Mucosa of descending colon (tissue), 3 donors: ENCODE measurements around the gene FBXO31. TPM values are rescaled to one million over a fixed set of nuclear protein-coding genes. Genes with fewer than 3 reads are reported as not detected.

Source experiments
- ATAC-seq: fragments of 200-7000 bp; cut with Tn5 transposase; one replicate; pipeline ENCODE4 v1.9.1; 2020; ENCODE audit warnings: mild to moderate bottlenecking, moderate library complexity
- DNase-seq, 3 donors: peaks; one replicate each; pipeline ENCODE4 v3.0.0-alpha.2; 2020
- H3K36me3 ChIP-seq: fragments of 200-600 bp; one replicate; pipeline ENCODE4 v1.8.0; 2021; ENCODE audit warnings: low read depth, mild to moderate bottlenecking
- H3K4me1 ChIP-seq: fragments of 200-600 bp; one replicate; pipeline ENCODE4 v1.8.0; 2021; ENCODE audit warnings: low read depth, mild to moderate bottlenecking
- H3K4me3 ChIP-seq: fragments of 200-600 bp; one replicate; pipeline ENCODE4 v1.8.0; 2021; ENCODE audit warnings: mild to moderate bottlenecking
- H3K9me3 ChIP-seq: fragments of 200-600 bp; one replicate; pipeline ENCODE4 v1.8.0; 2021; ENCODE audit warnings: mild to moderate bottlenecking
- intact Hi-C, 2 donors: fragments of 100-400 bp; cut with DNase I in 1 of 2; cut with micrococcal nuclease in 1 of 2; formaldehyde crosslinking; loops; one replicate each; pipeline versions ENCODE4 v1.11.0 to v1.11.1; 2022; cut with DNase I, micrococcal nuclease
- total RNA-seq, 3 donors: library from RNA; stranded (reverse); fragmentation: NEBNext Ultra II Directional in 2 of 3; extraction: Animal tissue kit (Norgen Biotek cat#: 25700) in 2 of 3; gene quantifications; one replicate each; pipeline versions ENCODE4 v1.2.1 to v1.2.4, GENCODE V29; 2021 to 2023
- TF ChIP-seq, protein P1 (sequence below): fragments of 200-600 bp; IDR thresholded peaks from one replicate; pipeline ENCODE4 v1.8.0; 2022; ENCODE audit warnings: antibody characterized with exemption, mild to moderate bottlenecking
- donor health status: DM: no; HTN: no; CAD: no; lungs with moderate emphysema.
- donor health status: DM: no; HTN: no; CAD: no.
- donor health status: DM: no; HTN: yes; CAD: no.

FBXO31 gene
- total RNA-seq, 3 donors from 2014 or later = 54.2 to 104 (median 63.9) TPM

DNA sequence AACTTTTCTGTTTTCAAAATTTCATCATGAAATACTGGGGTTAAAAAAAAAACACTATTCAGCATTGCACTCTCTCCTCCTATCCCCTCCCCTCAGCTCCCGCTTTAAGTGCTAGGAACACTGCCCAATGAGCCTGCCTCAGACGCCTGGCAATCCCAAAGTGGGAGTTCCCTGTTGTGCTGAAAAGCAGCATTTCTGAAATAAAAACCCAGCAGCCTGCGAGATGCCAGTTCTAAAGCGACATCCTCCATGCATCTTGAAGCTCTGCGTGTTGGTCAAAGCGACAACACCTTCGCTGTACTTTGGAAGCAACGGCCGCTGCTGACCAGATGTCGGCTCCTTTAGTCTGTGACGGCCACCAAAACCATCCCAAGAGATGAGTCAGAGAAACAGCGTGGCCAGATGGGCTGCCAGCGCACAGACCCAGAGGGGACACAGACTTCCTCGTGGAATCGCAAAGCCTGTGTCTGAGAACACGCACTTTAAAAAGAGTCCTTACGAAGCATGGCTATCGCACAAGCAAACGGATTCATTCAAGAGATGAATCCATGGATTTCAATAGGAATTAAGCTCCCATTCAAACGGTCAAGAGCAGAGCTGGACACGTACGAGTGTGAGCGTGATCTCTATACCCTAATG lies 32.8 kb downstream of the FBXO31 start:
- intact Hi-C loops = no loop called here
- H3K36me3 ChIP-seq = no peaks in the 10 kb centered on the region
- no peak for DNase-seq
- TF ChIP-seq, protein P1, sequence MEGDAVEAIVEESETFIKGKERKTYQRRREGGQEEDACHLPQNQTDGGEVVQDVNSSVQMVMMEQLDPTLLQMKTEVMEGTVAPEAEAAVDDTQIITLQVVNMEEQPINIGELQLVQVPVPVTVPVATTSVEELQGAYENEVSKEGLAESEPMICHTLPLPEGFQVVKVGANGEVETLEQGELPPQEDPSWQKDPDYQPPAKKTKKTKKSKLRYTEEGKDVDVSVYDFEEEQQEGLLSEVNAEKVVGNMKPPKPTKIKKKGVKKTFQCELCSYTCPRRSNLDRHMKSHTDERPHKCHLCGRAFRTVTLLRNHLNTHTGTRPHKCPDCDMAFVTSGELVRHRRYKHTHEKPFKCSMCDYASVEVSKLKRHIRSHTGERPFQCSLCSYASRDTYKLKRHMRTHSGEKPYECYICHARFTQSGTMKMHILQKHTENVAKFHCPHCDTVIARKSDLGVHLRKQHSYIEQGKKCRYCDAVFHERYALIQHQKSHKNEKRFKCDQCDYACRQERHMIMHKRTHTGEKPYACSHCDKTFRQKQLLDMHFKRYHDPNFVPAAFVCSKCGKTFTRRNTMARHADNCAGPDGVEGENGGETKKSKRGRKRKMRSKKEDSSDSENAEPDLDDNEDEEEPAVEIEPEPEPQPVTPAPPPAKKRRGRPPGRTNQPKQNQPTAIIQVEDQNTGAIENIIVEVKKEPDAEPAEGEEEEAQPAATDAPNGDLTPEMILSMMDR = no peak
- H3K4me1 ChIP-seq = peaks cover under 1% of the 10 kb centered on the region
- H3K4me3 ChIP-seq = no peak overlapping the region
- ATAC-seq = peak; percentile 9
- no peaks in the 10 kb centered on the region for H3K9me3 ChIP-seq

DNA sequence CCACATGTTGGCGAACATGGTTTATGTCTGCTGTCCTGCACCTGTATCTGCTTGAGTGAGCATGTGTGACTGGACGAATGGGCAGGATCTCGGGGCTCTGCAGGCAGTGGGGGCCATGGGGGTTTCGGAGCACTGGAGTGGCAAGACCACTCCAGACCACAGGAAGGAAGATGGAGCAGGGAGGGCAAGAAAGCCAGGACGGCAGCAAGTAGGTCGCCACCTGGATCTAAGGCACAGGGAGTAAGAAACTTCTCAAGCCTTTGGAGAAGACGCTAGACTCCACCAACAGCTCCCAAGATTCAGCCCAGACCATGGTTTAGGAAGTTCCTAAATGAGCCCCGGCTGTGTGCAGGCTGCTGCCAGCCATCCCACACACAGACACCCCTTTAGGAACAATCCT lies 33.5 kb downstream of the FBXO31 start:
- TF ChIP-seq, protein P1 = no peak
- no peak for ATAC-seq
- intact Hi-C loops = no loop called here
- no peak for DNase-seq
- no peaks in the 10 kb centered on the region for H3K9me3 ChIP-seq
- H3K4me3 ChIP-seq = no peak overlapping the region
- H3K4me1 ChIP-seq = peaks cover 6% of the 10 kb centered on the region
- H3K36me3 ChIP-seq = no peaks in the 10 kb centered on the region

DNA sequence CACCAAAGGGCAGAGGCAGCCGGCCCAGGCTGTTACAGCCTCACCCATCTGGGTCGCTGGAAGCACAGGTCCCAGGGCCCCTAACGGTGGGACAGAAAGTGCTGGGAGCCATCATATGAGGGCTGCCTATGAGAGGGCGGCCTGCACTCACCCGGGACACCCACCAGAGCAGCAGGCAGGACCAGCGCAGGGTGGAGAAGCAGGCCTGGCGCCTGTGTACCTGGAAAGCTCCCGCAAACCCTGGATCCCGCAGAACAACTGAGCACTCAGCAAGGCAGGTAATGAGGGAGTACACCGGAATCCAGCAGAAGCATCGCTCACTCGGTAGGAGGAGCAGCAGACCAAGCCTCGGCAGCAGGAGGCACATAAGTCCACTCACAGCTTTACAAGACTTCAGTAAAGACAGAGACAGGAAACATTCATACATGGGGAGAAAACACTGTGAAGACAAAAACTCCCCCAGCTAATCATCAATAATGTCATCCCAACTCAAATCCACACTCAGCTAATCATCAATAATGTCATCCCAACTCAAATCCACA lies 34.9 kb downstream of the FBXO31 start:
- intact Hi-C loops = no loop called here
- H3K4me1 ChIP-seq = peaks cover 11% of the 10 kb centered on the region
- H3K9me3 ChIP-seq = no peaks in the 10 kb centered on the region
- ATAC-seq = no peak
- no peak overlapping the region for H3K4me3 ChIP-seq
- TF ChIP-seq, protein P1 = no peak
- no peaks in the 10 kb centered on the region for H3K36me3 ChIP-seq
- peak in 1 of 3 donors; percentile 17 for DNase-seq

DNA sequence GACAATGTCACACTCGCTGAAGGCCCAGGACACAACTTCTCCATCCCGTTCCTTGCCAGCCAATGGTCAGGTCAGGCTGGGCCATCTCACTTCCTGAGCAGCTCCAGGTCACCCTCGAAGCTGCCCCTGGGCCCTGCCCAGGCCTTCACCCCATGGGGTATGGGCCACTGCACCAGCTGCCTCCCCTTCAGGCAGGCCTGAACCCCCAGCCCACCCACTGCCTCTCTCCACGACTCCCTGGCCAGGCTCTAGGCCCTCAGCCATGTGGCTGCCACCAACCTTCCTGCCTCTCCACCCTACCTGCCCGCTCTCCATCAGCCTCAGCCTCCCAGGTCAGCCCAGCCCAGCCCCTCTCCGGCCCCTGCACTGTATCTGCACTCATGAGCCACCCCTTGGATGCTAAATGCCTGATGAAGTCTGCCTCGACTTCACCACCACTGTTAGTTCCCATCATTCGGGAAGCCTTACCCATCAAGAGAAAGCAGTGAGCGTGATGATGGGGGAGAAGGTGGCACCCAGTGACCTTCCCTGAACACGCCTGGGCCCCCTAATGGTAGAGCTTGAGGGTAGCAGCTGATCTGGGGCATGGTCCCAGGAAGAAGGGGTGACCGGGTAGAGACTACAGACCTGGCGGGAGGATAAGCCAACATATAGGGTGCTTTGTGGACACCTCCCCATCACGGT lies 35.5 kb downstream of the FBXO31 start:
- H3K4me3 ChIP-seq = no peak overlapping the region
- ATAC-seq (no peak), DNase-seq (peak in 1 of 3 donors; percentile 22)
- H3K9me3 ChIP-seq = no peaks in the 10 kb centered on the region
- TF ChIP-seq, protein P1 = no peak
- intact Hi-C loops = no loop called here
- H3K36me3 ChIP-seq = peaks cover under 1% of the 10 kb centered on the region
- H3K4me1 ChIP-seq = peaks cover 11% of the 10 kb centered on the region

DNA sequence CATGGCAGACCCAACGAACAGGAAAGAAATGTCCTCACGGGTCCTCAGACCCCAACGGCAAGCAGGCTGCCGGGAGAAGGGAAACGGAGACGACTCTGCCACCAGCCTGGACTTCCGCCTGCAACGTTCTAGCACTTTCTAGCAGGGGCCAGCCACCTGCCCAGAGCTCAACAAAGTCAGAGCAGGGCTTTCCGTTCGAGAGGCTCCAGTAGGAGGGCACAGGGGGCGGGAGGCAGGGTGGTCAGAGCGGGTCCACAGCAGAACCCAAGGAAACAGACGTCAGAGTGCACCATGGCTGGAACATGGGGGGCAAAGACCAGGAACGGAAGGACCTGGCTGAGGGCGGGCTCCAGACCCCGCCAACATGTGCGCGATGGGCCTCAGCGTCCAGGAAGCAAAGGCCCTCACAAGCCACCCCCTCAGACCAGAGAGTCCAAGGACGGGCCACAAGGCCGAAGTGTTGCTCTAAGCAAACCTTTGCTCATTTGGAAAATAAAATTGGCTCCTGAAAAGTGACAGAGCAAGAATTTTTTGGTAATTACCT lies 37.0 kb downstream of the FBXO31 start:
- peaks cover 6% of the 10 kb centered on the region for H3K36me3 ChIP-seq
- no peak overlapping the region for H3K4me3 ChIP-seq
- intact Hi-C loops = no loop called here
- no peak for DNase-seq
- H3K9me3 ChIP-seq = no peaks in the 10 kb centered on the region
- H3K4me1 ChIP-seq = peaks cover 11% of the 10 kb centered on the region
- no peak for ATAC-seq
- TF ChIP-seq, protein P1 = no peak
